ENCODE measurements around the gene PLCE1. TPM values are rescaled to one million over a fixed set of nuclear protein-coding genes. Genes with fewer than 3 reads are reported as not detected.

PLCE1 gene
- total RNA-seq = under 1 TPM; under 0.01 TPM

GRCh38 chr10:93993782-93994437 is at the start of gene PLCE1:
Gene PLCE1 (plus strand): TSS chr10:93993931. CDS start chr10:94031047, 37,116 bp downstream.

Other genes with a start within 250 kb of the PLCE1 start
- gene LGI1, start 236.0 kb upstream of the PLCE1 start, total RNA-seq = under 1 TPM in 1 of 2 donors, not detected in 1; under 0.01 TPM
- 10 to 100 TPM in 1 of 2 donors, 1 to 10 TPM in 1; 6.2 to 12.0 TPM for gene SLC35G1, start 100.0 kb upstream of the PLCE1 start, total RNA-seq